22Rv1 (cell line): ENCODE results near the gene TIAL1.

Experiments
- ZFX ChIP-seq: fragments of 450-650 bp; IDR thresholded peaks from 2 replicates; pipeline ENCODE4 v1.6.1; 2017; ENCODE audit warnings: antibody characterized with exemption, borderline replicate concordance
- TF ChIP-seq, protein P1 (sequence below): fragments of 450-650 bp; IDR thresholded peaks from 2 replicates; pipeline ENCODE4 v1.5.1; 2017; ENCODE audit warnings: mild to moderate bottlenecking

DNA sequence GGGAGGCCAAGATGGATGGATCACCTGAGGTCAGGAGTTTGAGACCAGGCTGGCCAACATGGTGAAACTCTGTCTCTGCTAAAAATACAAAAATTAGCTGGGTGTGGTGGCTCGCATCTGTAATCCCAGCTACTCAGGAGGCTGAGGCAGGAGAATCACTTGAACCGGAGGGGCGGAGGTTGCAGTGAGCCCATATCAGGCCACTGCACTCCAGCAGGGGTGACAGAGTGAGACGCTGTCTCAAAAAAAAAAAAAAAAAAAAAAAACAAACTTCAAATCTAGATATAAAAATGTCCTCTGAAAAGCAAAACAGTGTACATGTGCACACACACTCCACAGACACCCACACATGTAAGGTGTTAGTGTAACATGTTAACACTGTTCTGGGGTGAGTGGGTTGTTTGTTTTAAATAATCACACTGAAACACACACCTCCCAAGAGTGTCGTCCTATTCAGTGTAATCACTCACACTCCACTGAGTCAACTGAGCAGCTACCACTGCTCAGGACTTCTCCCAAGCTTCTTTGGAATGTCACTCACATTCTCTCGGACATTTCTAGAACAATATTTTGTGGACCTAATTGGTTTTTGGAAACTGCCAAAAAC is 41.5 kb downstream of the TIAL1 start:
- TF ChIP-seq, protein P1, sequence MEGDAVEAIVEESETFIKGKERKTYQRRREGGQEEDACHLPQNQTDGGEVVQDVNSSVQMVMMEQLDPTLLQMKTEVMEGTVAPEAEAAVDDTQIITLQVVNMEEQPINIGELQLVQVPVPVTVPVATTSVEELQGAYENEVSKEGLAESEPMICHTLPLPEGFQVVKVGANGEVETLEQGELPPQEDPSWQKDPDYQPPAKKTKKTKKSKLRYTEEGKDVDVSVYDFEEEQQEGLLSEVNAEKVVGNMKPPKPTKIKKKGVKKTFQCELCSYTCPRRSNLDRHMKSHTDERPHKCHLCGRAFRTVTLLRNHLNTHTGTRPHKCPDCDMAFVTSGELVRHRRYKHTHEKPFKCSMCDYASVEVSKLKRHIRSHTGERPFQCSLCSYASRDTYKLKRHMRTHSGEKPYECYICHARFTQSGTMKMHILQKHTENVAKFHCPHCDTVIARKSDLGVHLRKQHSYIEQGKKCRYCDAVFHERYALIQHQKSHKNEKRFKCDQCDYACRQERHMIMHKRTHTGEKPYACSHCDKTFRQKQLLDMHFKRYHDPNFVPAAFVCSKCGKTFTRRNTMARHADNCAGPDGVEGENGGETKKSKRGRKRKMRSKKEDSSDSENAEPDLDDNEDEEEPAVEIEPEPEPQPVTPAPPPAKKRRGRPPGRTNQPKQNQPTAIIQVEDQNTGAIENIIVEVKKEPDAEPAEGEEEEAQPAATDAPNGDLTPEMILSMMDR, result no peak
- no peak for TF ChIP-seq ZFX
